Measurements from ENCODE around the gene TXNRD1. TPM values are rescaled to one million over a fixed set of nuclear protein-coding genes. Genes with fewer than 3 reads are reported as not detected.

TXNRD1 gene
- total and polyA plus RNA-seq, 2 donors (not counting 1 experiment from before 2014, with no cell fraction given): 436 to 1,000 TPM

- H3K9ac ChIP-seq (ENCODE audit: insufficient read depth, low read length): peak overlapping the region; percentile 97
These were observed 73.2 kb downstream of the TXNRD1 start for GRCh38 chr12:104288635-104289274.

GRCh38 chr12:104290320-104290719, 74.7 kb downstream of the TXNRD1 start:
- Histone ChIP-seq H3K4me2 (ENCODE audit: extremely low read depth, insufficient read depth, low read length) (peak overlapping the region; percentile 95), H3K4me1 (ENCODE audit: control insufficient read depth, extremely low read depth, insufficient read depth, low read length) (peaks cover 20% of the 10 kb centered on the region), H4K20me1 (ENCODE audit: control insufficient read depth, extremely low read depth, insufficient read depth, low read length) (peaks cover 7% of the 10 kb centered on the region), H3K27me3 (ENCODE audit: control insufficient read depth, insufficient read depth, low read length) (no peaks in the 10 kb centered on the region), H3K4me3 (replicated peaks in 1 of 4; ENCODE audit: control extremely low read depth in 1 of 4, insufficient read depth in 1 of 4, low read depth in 3 of 4, low read length in 4 of 4) (peak overlapping the region; percentile 65 to 91 (median 76)), H3K27ac (ENCODE audit: insufficient read depth, low read length) (no peak overlapping the region), H3K9ac (ENCODE audit: insufficient read depth, low read length) (peak overlapping the region; percentile 1), H3K79me2 (ENCODE audit: control insufficient read depth, insufficient read depth, low read length) (peaks cover 81% of the 10 kb centered on the region), H2AFZ (ENCODE audit: low read length) (no peak overlapping the region), H3K9me3 (ENCODE audit: control insufficient read depth, insufficient read depth, low read depth, low read length) (no peaks in the 10 kb centered on the region), H3K36me3 (ENCODE audit: control insufficient read depth, insufficient read depth, low read length) (peaks cover 25% of the 10 kb centered on the region)
- TF ChIP-seq EZH2 (IDR thresholded peaks at IDR 0.05; ENCODE audit: low read length, missing control alignments): no peak
- no peak for TF ChIP-seq CTCF (conservative IDR thresholded peaks at IDR 0.05 in 1 of 2, IDR thresholded peaks at IDR 0.05 in 1 of 2; ENCODE audit: low read depth in 1 of 2, low read length in 2 of 2)
- DNase-seq (ENCODE audit: low read depth in 2 of 2): no peak

More at GRCh38 chr12:104288635-104289274, 73.2 kb downstream of the TXNRD1 start:
- Histone ChIP-seq H3K9me3 (ENCODE audit: control insufficient read depth, insufficient read depth, low read depth, low read length) (no peaks in the 10 kb centered on the region), H3K27me3 (ENCODE audit: control insufficient read depth, insufficient read depth, low read length) (no peaks in the 10 kb centered on the region), H3K36me3 (ENCODE audit: control insufficient read depth, insufficient read depth, low read length) (peaks cover 16% of the 10 kb centered on the region), H4K20me1 (ENCODE audit: control insufficient read depth, extremely low read depth, insufficient read depth, low read length) (peaks cover 7% of the 10 kb centered on the region), H3K4me1 (ENCODE audit: control insufficient read depth, extremely low read depth, insufficient read depth, low read length) (peaks cover 25% of the 10 kb centered on the region), H3K27ac (ENCODE audit: insufficient read depth, low read length) (peak overlapping the region; percentile 100), H3K4me3 (replicated peaks in 1 of 4; ENCODE audit: control extremely low read depth in 1 of 4, insufficient read depth in 1 of 4, low read depth in 3 of 4, low read length in 4 of 4) (peak overlapping the region; percentile 65 to 91 (median 76)), H3K79me2 (ENCODE audit: control insufficient read depth, insufficient read depth, low read length) (peaks cover 67% of the 10 kb centered on the region), H3K4me2 (ENCODE audit: extremely low read depth, insufficient read depth, low read length) (peak overlapping the region; percentile 95), H2AFZ (ENCODE audit: low read length) (no peak overlapping the region)
- TF ChIP-seq CTCF (conservative IDR thresholded peaks at IDR 0.05 in 1 of 2, IDR thresholded peaks at IDR 0.05 in 1 of 2; ENCODE audit: low read depth in 1 of 2, low read length in 2 of 2) (no peak), EZH2 (IDR thresholded peaks at IDR 0.05; ENCODE audit: low read length, missing control alignments) (no peak)
- peak; percentile 78 to 82 for DNase-seq (ENCODE audit: low read depth in 2 of 2)

- H3K4me3 ChIP-seq (replicated peaks in 1 of 4; ENCODE audit: control extremely low read depth in 1 of 4, insufficient read depth in 1 of 4, low read depth in 3 of 4, low read length in 4 of 4): peak overlapping the region in 2 of 4 experiments; percentile 33 to 65
- TF ChIP-seq CTCF (conservative IDR thresholded peaks at IDR 0.05 in 1 of 2, IDR thresholded peaks at IDR 0.05 in 1 of 2; ENCODE audit: low read depth in 1 of 2, low read length in 2 of 2) (no peak), EZH2 (IDR thresholded peaks at IDR 0.05; ENCODE audit: low read length, missing control alignments) (no peak)
- no peak overlapping the region for H3K27ac ChIP-seq (ENCODE audit: insufficient read depth, low read length)
- H3K79me2 ChIP-seq (ENCODE audit: control insufficient read depth, insufficient read depth, low read length): peaks cover 87% of the 10 kb centered on the region
- H3K27me3 ChIP-seq (ENCODE audit: control insufficient read depth, insufficient read depth, low read length): no peaks in the 10 kb centered on the region
- H3K4me1 ChIP-seq (ENCODE audit: control insufficient read depth, extremely low read depth, insufficient read depth, low read length): peaks cover 16% of the 10 kb centered on the region
- H4K20me1 ChIP-seq (ENCODE audit: control insufficient read depth, extremely low read depth, insufficient read depth, low read length): peaks cover 7% of the 10 kb centered on the region
- no peaks in the 10 kb centered on the region for H3K9me3 ChIP-seq (ENCODE audit: control insufficient read depth, insufficient read depth, low read depth, low read length)
- H2AFZ ChIP-seq (ENCODE audit: low read length): no peak overlapping the region
- no peak for DNase-seq (ENCODE audit: low read depth in 2 of 2)
- peaks cover 26% of the 10 kb centered on the region for H3K36me3 ChIP-seq (ENCODE audit: control insufficient read depth, insufficient read depth, low read length)
- peak overlapping the region; percentile 54 for H3K4me2 ChIP-seq (ENCODE audit: extremely low read depth, insufficient read depth, low read length)
- no peak overlapping the region for H3K9ac ChIP-seq (ENCODE audit: insufficient read depth, low read length)
These were observed 75.3 kb downstream of the TXNRD1 start for GRCh38 chr12:104290855-104291254.
